MM.1S (cell line): ENCODE results near the gene CYTL1.

Experiments
- CTCF ChIP-seq: fragments of 300-600 bp; sonication (generic); IDR thresholded peaks from 2 replicates; pipeline ENCODE4 v1.5.1; 2016; ENCODE audit warnings: antibody characterized with exemption, low read length, mixed read lengths
- EZH2 ChIP-seq: fragments of 300-600 bp; sonication (generic); optimal IDR thresholded peaks from 2 replicates; pipeline ENCODE3; 2017; ENCODE audit warnings: low read depth, mild to moderate bottlenecking, antibody characterized with exemption, low read length, mixed read lengths

DNA sequence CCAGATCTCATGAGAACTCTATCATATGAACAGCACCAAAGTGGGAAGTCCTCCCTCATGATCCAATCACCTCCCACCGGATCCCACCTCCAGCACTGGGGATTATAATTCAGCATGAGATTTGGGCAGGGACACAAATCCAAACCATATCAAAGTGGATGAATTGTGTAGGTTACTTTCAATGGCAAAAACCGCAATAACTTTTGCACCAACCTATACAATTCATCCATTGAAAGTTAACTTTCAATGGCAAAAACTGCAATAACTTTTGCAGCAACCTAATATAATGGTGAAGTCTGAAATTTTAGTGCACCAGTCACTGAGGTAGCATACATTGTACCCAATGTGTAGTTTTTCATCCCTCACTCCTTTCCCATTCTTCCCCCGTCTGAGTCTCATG, 48.6 kb upstream of the CYTL1 start:
- no peak for TF ChIP-seq CTCF
- no peak for TF ChIP-seq EZH2
